Stimulated activated CD4-positive, alpha-beta T cell treated with anti-CD3 and anti-CD28 coated beads, Interleukin-2, amount 100 ng/mL, for 48 hours (primary cell): Measurements from ENCODE around the gene F7.
"Not testable (repeated sequence)": the region's sequence is repeated elsewhere in the genome, so short reads cannot be mapped to it uniquely, and the experiment has no call there.

Experiments used
- DNase-seq, 2 donors: peaks; one replicate each; pipeline ENCODE4 v3.0.0-alpha.2; 2020

The F7 gene

GRCh38 chr13:113073942-113074341 is 31.6 kb upstream of the F7 start:
- DNase-seq, result no peak

GRCh38 chr13:113074401-113074800 is 31.2 kb upstream of the F7 start:
- no peak for DNase-seq

- DNase-seq, result no peak
These were observed 30.7 kb upstream of the F7 start for GRCh38 chr13:113074876-113075275.

- no peak for DNase-seq
These were observed 29.9 kb upstream of the F7 start for GRCh38 chr13:113075711-113076110.

- no peak for DNase-seq
These were observed 28.8 kb upstream of the F7 start for GRCh38 chr13:113076681-113077401.

GRCh38 chr13:113077566-113077952 is 28.0 kb upstream of the F7 start:
- no peak for DNase-seq

- no peak for DNase-seq
These were observed 27.4 kb upstream of the F7 start for GRCh38 chr13:113077953-113078901.

- no peak for DNase-seq
These were observed 26.4 kb upstream of the F7 start for GRCh38 chr13:113078902-113079780.

GRCh38 chr13:113079781-113080080 is 25.9 kb upstream of the F7 start:
- DNase-seq, result not testable (repeated sequence)

- DNase-seq, result no peak
These were observed 25.2 kb upstream of the F7 start for GRCh38 chr13:113080361-113080831.

GRCh38 chr13:113080901-113081521 is 24.6 kb upstream of the F7 start:
- DNase-seq, result no peak

- no peak for DNase-seq
These were observed 23.2 kb upstream of the F7 start for GRCh38 chr13:113082198-113083021.

GRCh38 chr13:113083022-113083373 is 22.6 kb upstream of the F7 start:
- no peak for DNase-seq

GRCh38 chr13:113083402-113084061 is 22.1 kb upstream of the F7 start:
- DNase-seq, result no peak

- DNase-seq, result no peak
These were observed 21.3 kb upstream of the F7 start for GRCh38 chr13:113084094-113084942.

GRCh38 chr13:113084943-113085540 is 20.5 kb upstream of the F7 start:
- DNase-seq, result no peak

- DNase-seq, result no peak
These were observed 19.4 kb upstream of the F7 start for GRCh38 chr13:113086031-113086750.

GRCh38 chr13:113086991-113087922 is 18.3 kb upstream of the F7 start:
- DNase-seq, result no peak
